Measurements from ENCODE around the gene TRIM71.

TRIM71 gene

DNA sequence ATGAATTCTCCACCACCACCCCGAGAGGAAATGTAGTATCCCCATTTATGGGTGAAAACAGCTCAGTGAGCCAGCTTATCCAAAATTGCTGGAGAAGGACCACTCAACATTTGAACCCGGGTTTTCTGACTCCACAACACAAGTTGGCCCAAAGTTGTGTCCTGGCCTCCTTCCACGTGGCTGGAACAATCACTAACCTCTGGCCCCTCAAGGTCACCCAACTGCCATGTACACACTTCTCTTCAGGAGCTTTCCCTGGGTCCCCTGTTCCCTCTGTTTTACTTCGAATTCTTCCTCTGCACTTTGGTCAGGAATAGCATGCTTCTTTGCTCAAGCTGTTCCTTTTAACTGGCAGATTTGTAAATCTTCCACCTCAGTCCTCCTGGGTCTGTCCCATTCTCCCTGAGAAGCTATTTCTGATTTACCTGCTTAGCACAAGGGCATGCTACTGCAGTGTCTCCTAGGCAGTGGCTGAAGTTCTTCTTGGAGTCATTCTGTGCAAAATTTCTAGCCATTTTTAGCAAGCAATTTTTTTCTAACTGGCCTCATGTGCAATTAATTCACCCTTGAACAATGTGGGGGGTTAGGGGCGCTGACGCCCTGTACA, 39.2 kb downstream of the TRIM71 start:
- no peak for DNase-seq (ENCODE audit: extremely low read depth, low read depth)
- H3K4me3 ChIP-seq (replicated peaks; ENCODE audit: low read depth, low read length) = no peak overlapping the region
- TF ChIP-seq, protein P1, sequence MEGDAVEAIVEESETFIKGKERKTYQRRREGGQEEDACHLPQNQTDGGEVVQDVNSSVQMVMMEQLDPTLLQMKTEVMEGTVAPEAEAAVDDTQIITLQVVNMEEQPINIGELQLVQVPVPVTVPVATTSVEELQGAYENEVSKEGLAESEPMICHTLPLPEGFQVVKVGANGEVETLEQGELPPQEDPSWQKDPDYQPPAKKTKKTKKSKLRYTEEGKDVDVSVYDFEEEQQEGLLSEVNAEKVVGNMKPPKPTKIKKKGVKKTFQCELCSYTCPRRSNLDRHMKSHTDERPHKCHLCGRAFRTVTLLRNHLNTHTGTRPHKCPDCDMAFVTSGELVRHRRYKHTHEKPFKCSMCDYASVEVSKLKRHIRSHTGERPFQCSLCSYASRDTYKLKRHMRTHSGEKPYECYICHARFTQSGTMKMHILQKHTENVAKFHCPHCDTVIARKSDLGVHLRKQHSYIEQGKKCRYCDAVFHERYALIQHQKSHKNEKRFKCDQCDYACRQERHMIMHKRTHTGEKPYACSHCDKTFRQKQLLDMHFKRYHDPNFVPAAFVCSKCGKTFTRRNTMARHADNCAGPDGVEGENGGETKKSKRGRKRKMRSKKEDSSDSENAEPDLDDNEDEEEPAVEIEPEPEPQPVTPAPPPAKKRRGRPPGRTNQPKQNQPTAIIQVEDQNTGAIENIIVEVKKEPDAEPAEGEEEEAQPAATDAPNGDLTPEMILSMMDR (IDR thresholded peaks at IDR 0.05; ENCODE audit: low read depth, low read length, missing control alignments) = no peak

DNA sequence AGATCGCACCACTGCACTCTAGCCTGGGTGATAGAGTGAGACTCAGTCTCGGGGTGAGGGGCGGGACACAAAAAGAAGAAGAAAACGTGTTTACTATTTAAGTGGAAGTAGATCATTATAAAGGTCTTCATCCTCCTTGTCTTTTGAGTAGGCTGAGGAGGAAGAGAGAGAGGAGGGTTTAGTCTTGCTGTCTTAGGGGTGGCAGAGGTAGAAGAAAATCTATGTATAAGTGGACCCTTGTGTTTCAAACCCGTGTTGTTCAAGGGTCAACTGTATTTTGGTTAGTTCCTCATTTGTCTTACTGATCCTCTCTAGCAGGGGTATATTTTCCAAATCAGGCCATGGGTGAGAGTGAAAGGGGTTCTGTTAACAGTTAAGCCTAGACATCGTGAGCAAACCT, 40.1 kb downstream of the TRIM71 start:
- no peak overlapping the region for H3K4me3 ChIP-seq (replicated peaks; ENCODE audit: low read depth, low read length)
- no peak for DNase-seq (ENCODE audit: extremely low read depth, low read depth)
- TF ChIP-seq, protein P1 (IDR thresholded peaks at IDR 0.05; ENCODE audit: low read depth, low read length, missing control alignments) = no peak

DNA sequence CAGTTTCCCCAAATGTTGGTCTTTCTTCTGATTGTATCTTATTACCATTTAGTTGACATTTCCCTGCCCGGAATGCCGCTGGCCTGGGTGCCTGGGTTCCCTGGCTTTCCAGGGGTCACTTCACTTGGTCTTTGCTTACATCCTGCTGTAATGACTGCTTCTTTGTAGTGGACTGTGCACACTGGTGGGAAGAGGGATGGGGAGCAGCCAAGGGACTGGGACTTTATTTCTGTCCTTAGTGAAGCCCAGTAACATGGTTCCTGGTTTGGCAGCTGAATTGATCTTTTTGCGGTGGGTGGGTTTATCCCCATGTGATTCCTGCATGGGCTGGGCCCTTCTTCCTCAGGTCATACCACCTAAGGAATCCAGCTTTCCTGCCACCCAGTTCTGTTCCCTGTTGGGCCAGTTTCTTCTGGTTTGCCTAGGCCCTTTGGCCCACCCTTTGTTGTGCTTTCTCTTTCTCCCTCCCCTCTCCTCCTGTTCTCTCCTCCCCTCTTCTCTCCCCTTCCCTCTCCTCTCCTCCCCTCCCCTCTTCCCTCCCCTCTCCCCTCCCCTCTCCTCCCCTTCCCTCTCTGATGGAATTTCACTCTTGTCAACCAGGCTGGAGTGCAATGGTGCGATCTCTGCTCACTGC, 41.9 kb downstream of the TRIM71 start:
- DNase-seq (ENCODE audit: extremely low read depth, low read depth) = no peak
- no peak overlapping the region for H3K4me3 ChIP-seq (replicated peaks; ENCODE audit: low read depth, low read length)
- TF ChIP-seq, protein P1 (IDR thresholded peaks at IDR 0.05; ENCODE audit: low read depth, low read length, missing control alignments) = no peak

DNA sequence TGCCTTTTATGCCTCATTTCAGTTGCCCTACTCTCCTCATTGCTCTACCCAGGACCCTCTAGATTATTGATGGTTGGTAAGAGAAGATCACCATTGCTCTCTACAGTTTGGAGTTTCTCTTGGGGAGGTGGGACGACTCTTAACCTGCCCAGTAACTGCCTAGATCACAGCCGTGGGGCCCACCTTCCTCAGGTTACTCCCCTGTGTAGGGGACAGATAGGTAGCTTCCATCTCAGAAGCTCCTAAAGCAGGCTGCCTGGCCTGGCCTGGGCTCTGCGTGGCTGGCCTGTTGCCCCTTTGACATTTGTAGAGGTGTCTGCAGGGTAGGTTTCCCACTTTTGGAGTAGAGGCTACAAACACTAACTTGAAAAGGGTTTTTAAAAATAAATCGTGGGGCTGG, 42.7 kb downstream of the TRIM71 start:
- DNase-seq (ENCODE audit: extremely low read depth, low read depth) = no peak
- TF ChIP-seq, protein P1 (IDR thresholded peaks at IDR 0.05; ENCODE audit: low read depth, low read length, missing control alignments) = no peak
- no peak overlapping the region for H3K4me3 ChIP-seq (replicated peaks; ENCODE audit: low read depth, low read length)

DNA sequence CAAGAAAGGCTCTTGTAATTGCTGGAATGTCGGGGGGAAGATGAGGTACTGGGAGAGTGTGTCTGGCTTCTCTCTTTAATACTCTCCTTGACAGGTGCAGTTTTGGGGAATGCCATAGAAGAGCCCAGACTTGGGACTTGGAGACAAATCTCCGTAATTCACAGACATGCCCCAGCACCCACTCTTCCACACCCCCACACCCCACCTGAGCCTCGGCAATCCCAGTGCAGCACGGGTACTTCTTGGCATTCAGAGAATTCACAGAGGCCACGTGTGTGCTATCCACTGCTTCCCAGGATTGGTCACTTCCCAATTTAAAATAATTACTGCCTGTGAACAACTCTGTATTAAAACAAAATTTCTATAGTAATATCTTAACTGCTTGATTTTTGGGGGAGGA, 43.9 kb downstream of the TRIM71 start:
- TF ChIP-seq, protein P1 (IDR thresholded peaks at IDR 0.05; ENCODE audit: low read depth, low read length, missing control alignments) = no peak
- H3K4me3 ChIP-seq (replicated peaks; ENCODE audit: low read depth, low read length) = no peak overlapping the region
- no peak for DNase-seq (ENCODE audit: extremely low read depth, low read depth)

DNA sequence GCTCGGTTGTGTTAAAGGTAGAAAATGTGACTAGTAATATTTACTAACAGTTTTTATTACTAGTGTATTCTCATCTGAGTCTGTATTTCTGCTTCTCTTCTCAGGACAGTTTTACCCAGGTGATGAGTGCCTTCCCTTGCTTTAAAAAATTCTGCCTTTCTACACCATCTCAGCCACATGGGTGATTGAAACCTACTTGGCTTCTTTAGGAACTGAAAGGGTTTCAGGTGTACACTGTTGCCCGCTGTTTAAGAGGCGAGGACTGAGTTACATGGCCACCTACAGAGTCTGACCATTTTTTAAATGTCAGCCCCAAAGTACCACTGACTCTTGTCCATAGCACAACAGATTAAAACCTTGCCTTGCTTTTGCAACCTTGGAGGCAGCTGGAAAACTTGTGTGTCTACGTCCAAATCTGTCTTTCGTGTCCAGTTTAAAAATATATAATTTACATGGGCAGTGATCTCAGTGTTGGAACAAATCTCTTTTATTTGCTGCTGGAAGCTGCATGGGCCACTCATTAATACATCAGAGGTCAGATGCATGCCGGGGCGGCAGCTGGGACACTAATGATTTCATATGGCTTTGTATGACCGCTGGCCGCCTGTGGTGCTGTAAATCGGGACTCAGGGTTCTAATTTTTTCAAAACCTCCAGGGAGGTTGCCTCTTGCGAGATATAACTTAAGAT, 44.6 kb downstream of the TRIM71 start:
- DNase-seq (ENCODE audit: extremely low read depth, low read depth) = no peak
- H3K4me3 ChIP-seq (replicated peaks; ENCODE audit: low read depth, low read length) = no peak overlapping the region
- TF ChIP-seq, protein P1 (IDR thresholded peaks at IDR 0.05; ENCODE audit: low read depth, low read length, missing control alignments) = no peak
